Measurements from ENCODE around the gene PCDHGA9.

Gene PCDHGA9

DNA sequence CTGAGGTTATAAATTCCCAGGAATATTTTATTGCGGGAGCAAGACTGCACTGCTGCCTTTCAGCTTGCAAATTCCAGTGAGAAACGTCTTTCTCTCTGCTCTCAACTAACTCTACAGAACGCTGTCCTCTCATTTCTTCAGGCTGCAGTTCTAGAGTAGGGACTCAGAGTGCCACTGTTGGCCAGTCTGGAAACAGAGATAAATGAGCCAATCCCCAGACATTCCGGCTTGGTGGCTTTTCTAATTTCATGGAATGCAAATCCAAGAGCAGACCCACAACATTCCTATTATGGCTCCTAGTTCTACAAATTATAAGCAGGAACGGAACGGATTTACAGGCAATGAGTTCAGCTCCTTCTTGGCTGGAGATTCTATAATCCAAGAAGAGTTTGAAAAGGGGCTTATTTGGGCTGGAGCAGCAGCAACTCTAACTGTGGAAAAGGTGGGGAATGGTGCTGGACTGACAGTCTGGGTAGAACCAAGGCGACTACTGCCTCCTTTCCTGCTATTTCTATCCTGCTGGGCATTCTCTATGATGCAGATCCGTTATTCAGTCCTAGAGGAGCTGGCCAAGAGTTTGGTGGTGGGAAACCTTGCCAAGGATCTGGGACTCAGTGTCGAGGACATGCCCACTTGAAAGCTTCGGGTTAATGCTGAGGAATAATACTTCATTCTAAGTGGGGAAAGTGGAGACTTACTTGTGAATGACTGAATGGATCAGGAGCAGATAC is 37.0 kb downstream of the PCDHGA9 start:
- TF ChIP-seq ZFX (IDR thresholded peaks at IDR 0.05), result no peak
- TF ChIP-seq, protein P1, sequence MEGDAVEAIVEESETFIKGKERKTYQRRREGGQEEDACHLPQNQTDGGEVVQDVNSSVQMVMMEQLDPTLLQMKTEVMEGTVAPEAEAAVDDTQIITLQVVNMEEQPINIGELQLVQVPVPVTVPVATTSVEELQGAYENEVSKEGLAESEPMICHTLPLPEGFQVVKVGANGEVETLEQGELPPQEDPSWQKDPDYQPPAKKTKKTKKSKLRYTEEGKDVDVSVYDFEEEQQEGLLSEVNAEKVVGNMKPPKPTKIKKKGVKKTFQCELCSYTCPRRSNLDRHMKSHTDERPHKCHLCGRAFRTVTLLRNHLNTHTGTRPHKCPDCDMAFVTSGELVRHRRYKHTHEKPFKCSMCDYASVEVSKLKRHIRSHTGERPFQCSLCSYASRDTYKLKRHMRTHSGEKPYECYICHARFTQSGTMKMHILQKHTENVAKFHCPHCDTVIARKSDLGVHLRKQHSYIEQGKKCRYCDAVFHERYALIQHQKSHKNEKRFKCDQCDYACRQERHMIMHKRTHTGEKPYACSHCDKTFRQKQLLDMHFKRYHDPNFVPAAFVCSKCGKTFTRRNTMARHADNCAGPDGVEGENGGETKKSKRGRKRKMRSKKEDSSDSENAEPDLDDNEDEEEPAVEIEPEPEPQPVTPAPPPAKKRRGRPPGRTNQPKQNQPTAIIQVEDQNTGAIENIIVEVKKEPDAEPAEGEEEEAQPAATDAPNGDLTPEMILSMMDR (conservative IDR thresholded peaks at IDR 0.05), result no peak
- no peak overlapping the region for H3K27ac ChIP-seq

DNA sequence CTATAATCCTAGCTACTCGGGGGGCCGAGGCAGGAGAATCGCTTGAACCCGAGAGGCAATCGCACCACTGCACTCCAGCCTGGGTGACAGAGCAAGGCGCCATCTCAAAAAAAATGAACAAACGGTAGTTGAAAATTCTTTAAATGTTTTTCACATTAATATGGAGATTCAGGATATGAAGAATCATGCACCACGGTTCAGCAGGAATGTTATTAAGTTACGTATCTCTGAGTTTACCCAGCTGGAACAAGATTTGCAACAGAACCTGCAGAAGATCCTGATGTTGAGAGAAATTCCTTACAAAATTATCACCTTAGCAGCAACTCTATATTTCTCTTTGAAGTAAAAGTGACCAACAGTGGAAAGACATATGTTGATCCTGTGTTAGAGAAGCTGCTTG is 37.8 kb downstream of the PCDHGA9 start:
- H3K27ac ChIP-seq, result no peak overlapping the region
- TF ChIP-seq, protein P1 (conservative IDR thresholded peaks at IDR 0.05), result no peak
- TF ChIP-seq ZFX (IDR thresholded peaks at IDR 0.05), result no peak

- no peak overlapping the region for H3K27ac ChIP-seq
- TF ChIP-seq, protein P1 (conservative IDR thresholded peaks at IDR 0.05), result no peak
- TF ChIP-seq ZFX (IDR thresholded peaks at IDR 0.05), result no peak
Measured at GRCh38 chr5:141441571-141442170, 39.1 kb downstream of the PCDHGA9 start.

Data from C4-2B (cell line).